Endothelial cell of umbilical vein (primary cell): ENCODE results near the gene CES5A. TPM values are rescaled to one million over a fixed set of nuclear protein-coding genes. Genes with fewer than 3 reads are reported as not detected.

Experiments
- BruUV-seq: library from RNA; stranded (reverse); fragments of 400-500 nt; replicated peaks from 2 replicates; lab custom pipeline; 2021; lab: Mats Ljungman, UMichigan
- CTCF ChIA-PET: fragments of 300-600, 350-600 bp; sonication (Branson Sonifier 250); formaldehyde crosslinking; loops from one replicate; lab custom pipeline; 2021; ENCODE audit warnings: antibody characterized with exemption, inconsistent platforms; lab: Charles Lee
- POLR2A ChIA-PET: fragments of 300-600, 350-600 bp; sonication (Branson Sonifier 250); formaldehyde crosslinking; loops from one replicate; lab custom pipeline; 2021; ENCODE audit warnings: antibody characterized with exemption, inconsistent platforms; lab: Charles Lee
- DNase-seq: peaks from one replicate; pipeline ENCODE4 v3.0.0-alpha.2; 2011; ENCODE audit warnings: low read depth, low spot score
- FAIRE-seq: peaks from 2 replicates; lab custom pipeline; 2011; peaks lifted over from hg19 to GRCh38; lab: Jason Lieb, UNC
- H2AFZ ChIP-seq: 2 replicates; pipeline ENCODE4 v1.6.0; 2012; ENCODE audit warnings: low read depth, low read length, control low read depth, inconsistent platforms
- H3K27ac ChIP-seq: 2 replicates; pipeline ENCODE4 v1.5.1; 2011; ENCODE audit warnings: low read depth, mild to moderate bottlenecking, control low read depth, low read length, moderate library complexity; ENCODE audit not compliant: insufficient read depth
- H3K27me3 ChIP-seq, 2 experiments: 2 replicates each; pipeline versions ENCODE4 v1.6.0 to v1.6.1; 2011; ENCODE audit warnings: low read length in 2 of 2, mixed read lengths in 1 of 2; ENCODE audit not compliant: control insufficient read depth in 2 of 2, insufficient read depth in 2 of 2
- H3K36me3 ChIP-seq, 2 experiments: 2 replicates in 1 of 2; 3 replicates in 1 of 2; pipeline ENCODE4 v1.5.1; 2011; ENCODE audit warnings: low read length in 2 of 2, mild to moderate bottlenecking in 1 of 2, moderate library complexity in 1 of 2; ENCODE audit not compliant: control insufficient read depth in 2 of 2, insufficient read depth in 2 of 2; ENCODE audit errors: extremely low read depth in 1 of 2
- H3K4me1 ChIP-seq: 3 replicates; pipeline ENCODE4 v1.5.1; 2011; ENCODE audit warnings: mild to moderate bottlenecking, low read length; ENCODE audit not compliant: control insufficient read depth, insufficient read depth; ENCODE audit errors: extremely low read depth
- H3K4me2 ChIP-seq: 2 replicates; pipeline ENCODE4 v1.6.1; 2011; ENCODE audit warnings: low read length, control low read depth, mixed read lengths; ENCODE audit not compliant: insufficient read depth
- H3K4me3 ChIP-seq, 3 experiments: fragments of 200-600 bp in 1 of 3; sonication (generic), shearing (Covaris generic) in 1 of 3; replicated peaks in 1 of 3; 2 replicates each; pipeline ENCODE4 v1.5.1; 2011 to 2016; ENCODE audit warnings: control low read depth in 3 of 3, low read length in 3 of 3, mild to moderate bottlenecking in 2 of 3, inconsistent platforms in 1 of 3, low read depth in 1 of 3, moderate library complexity in 1 of 3; ENCODE audit not compliant: insufficient read depth in 1 of 3
- H3K79me2 ChIP-seq: 2 replicates; pipeline ENCODE4 v1.6.0; 2012; ENCODE audit warnings: low read length, inconsistent platforms; ENCODE audit not compliant: control insufficient read depth, insufficient read depth
- H3K9ac ChIP-seq: replicated peaks from 2 replicates; pipeline ENCODE3; 2011; ENCODE audit warnings: low read length, control low read depth; ENCODE audit not compliant: insufficient read depth; ENCODE audit errors: extremely low read depth
- H3K9me1 ChIP-seq: replicated peaks from 3 replicates; pipeline ENCODE4 v1.6.0; 2011; ENCODE audit warnings: mild to moderate bottlenecking, low read length; ENCODE audit not compliant: control insufficient read depth, insufficient read depth; ENCODE audit errors: extremely low read depth
- H3K9me3 ChIP-seq: replicated peaks from 2 replicates; pipeline ENCODE4 v1.5.1; 2012; ENCODE audit warnings: low read length, inconsistent platforms; ENCODE audit not compliant: control insufficient read depth, insufficient read depth
- H4K20me1 ChIP-seq: replicated peaks from 2 replicates; pipeline ENCODE3; 2011; ENCODE audit warnings: mild to moderate bottlenecking, low read length; ENCODE audit not compliant: control insufficient read depth, insufficient read depth; ENCODE audit errors: extremely low read depth
- EZH2 ChIP-seq: IDR thresholded peaks from 2 replicates; pipeline ENCODE4 v1.6.1; 2012; ENCODE audit warnings: borderline replicate concordance, low read depth, mild to moderate bottlenecking, moderate library complexity, low read length, inconsistent platforms; ENCODE audit not compliant: severe bottlenecking
- FOS ChIP-seq: IDR thresholded peaks from 2 replicates; pipeline ENCODE4 v1.6.1; 2011; ENCODE audit warnings: mild to moderate bottlenecking, low read length, moderate library complexity, borderline replicate concordance; ENCODE audit not compliant: insufficient read depth
- GATA2 ChIP-seq: IDR thresholded peaks from 2 replicates; pipeline ENCODE4 v1.7.0; 2011; ENCODE audit warnings: low read depth, mild to moderate bottlenecking, moderate library complexity, mixed read lengths, low read length; ENCODE audit not compliant: insufficient read length, insufficient read depth
- JUN ChIP-seq: IDR thresholded peaks from 2 replicates; pipeline ENCODE4 v1.6.1; 2011; ENCODE audit warnings: borderline replicate concordance, low read depth; ENCODE audit not compliant: insufficient read length, insufficient read depth
- MYC ChIP-seq: IDR thresholded peaks from one replicate; pipeline ENCODE4 v1.6.1; 2011; ENCODE audit warnings: mild to moderate bottlenecking, low read depth, low read length
- dilution Hi-C: fragments of 300-500 bp; cut with MboI; formaldehyde crosslinking; loops from one replicate; pipeline ENCODE4 v1.15.0; 2019; ENCODE audit warnings: low sequenced_read_pairs; ENCODE audit not compliant: extremely low pct_ligation_motif_present
- intact Hi-C: fragments of 100-400 bp; cut with micrococcal nuclease; formaldehyde crosslinking; loops from one replicate; pipeline ENCODE4 v1.10.0; 2022
- polyA plus RNA-seq, 4 experiments: library from polyadenylated mRNA; depleted of rRNA in 3 of 4; stranded (reverse) in 3 of 4; unstranded in 1 of 4; fragments of >200 nt; gene quantifications; 2 replicates each; pipeline versions ENCODE4 v1.2.1 to v1.2.3, GENCODE V29; 2011 to 2012; ENCODE audit warnings: missing spikeins in 1 of 4
- total RNA-seq: library from RNA; stranded (reverse); gene quantifications from 2 replicates; pipeline ENCODE4 v1.2.3, GENCODE V29; 2021
- TF ChIP-seq, protein P1 (sequence below): IDR thresholded peaks from 2 replicates; pipeline ENCODE4 v1.6.1; 2011; ENCODE audit not compliant: insufficient read depth, insufficient read length
- TF ChIP-seq, protein P2 (sequence below), 2 donors: IDR thresholded peaks; 1 replicate in 1 of 2; 2 replicates in 1 of 2; pipeline ENCODE4 v1.5.1; 2011; ENCODE audit warnings: low read length in 2 of 2, mild to moderate bottlenecking in 2 of 2, moderate library complexity in 2 of 2, control low read depth in 1 of 2, inconsistent platforms in 1 of 2, low read depth in 1 of 2; ENCODE audit not compliant: insufficient read depth in 1 of 2; ENCODE audit errors: extremely low read depth in 1 of 2

Gene CES5A
- total and polyA plus RNA-seq, 2 donors (not counting 3 experiments of a cell fraction or from before 2014, with no cell fraction given) = not detected

DNA sequence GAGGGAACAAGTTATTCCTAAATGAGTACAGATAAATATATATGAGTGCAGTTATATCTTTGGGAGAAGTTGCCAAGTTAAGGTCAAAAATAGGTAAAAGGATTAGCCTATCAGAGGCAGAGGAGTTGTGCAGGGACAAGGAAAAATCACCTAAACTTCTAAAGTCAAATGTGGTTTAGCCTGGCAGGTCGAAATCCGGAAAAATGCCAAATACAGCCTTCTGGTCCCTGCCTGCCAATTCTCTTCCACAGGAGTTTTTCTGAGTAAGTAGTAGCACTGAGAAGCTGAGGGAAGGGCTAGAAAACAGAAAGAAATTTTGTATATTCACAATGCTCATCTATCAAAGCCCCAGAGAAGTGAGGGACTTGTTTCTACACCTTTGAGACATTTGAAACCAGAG, 17.6 kb upstream of the CES5A start:
- H3K36me3 ChIP-seq = no peaks in the 10 kb centered on the region
- no peak overlapping the region for H3K27ac ChIP-seq
- no peaks in the 10 kb centered on the region for H3K9me1 ChIP-seq
- CTCF ChIA-PET = no interaction called here
- DNase-seq (no peak), FAIRE-seq (no peak)
- H3K4me1 ChIP-seq = no peaks in the 10 kb centered on the region
- H4K20me1 ChIP-seq = no peaks in the 10 kb centered on the region
- TF ChIP-seq, protein P1, sequence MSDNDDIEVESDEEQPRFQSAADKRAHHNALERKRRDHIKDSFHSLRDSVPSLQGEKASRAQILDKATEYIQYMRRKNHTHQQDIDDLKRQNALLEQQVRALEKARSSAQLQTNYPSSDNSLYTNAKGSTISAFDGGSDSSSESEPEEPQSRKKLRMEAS = no peak
- TF ChIP-seq, protein P2, sequence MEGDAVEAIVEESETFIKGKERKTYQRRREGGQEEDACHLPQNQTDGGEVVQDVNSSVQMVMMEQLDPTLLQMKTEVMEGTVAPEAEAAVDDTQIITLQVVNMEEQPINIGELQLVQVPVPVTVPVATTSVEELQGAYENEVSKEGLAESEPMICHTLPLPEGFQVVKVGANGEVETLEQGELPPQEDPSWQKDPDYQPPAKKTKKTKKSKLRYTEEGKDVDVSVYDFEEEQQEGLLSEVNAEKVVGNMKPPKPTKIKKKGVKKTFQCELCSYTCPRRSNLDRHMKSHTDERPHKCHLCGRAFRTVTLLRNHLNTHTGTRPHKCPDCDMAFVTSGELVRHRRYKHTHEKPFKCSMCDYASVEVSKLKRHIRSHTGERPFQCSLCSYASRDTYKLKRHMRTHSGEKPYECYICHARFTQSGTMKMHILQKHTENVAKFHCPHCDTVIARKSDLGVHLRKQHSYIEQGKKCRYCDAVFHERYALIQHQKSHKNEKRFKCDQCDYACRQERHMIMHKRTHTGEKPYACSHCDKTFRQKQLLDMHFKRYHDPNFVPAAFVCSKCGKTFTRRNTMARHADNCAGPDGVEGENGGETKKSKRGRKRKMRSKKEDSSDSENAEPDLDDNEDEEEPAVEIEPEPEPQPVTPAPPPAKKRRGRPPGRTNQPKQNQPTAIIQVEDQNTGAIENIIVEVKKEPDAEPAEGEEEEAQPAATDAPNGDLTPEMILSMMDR (IDR thresholded peaks at IDR 0.05; ENCODE audit: extremely low read depth in 1 of 2, insufficient read depth in 1 of 2, low read depth in 1 of 2, low read length in 2 of 2) = no peak
- no peak for TF ChIP-seq JUN
- no peak for TF ChIP-seq FOS
- no peak for TF ChIP-seq MYC
- no peak for TF ChIP-seq GATA2
- TF ChIP-seq EZH2 = no peak
- dilution Hi-C loops (no loop called here), intact Hi-C loops (no loop called here)
- POLR2A ChIA-PET = no interaction called here
- H2AFZ ChIP-seq = no peak overlapping the region
- H3K27me3 ChIP-seq = no peaks in the 10 kb centered on the region
- H3K9me3 ChIP-seq = no peaks in the 10 kb centered on the region
- H3K4me3 ChIP-seq = no peak overlapping the region
- BruUV-seq = no TSS peak
- no peaks in the 10 kb centered on the region for H3K79me2 ChIP-seq
- no peak overlapping the region for H3K4me2 ChIP-seq
- H3K9ac ChIP-seq = no peak overlapping the region
